HG03045 (cell line): ENCODE results near the gene KRT23.

ENCODE experiments used
- ATAC-seq: cut with Tn5 transposase; IDR thresholded peaks from one replicate; pipeline ENCODE4 v1.9.1; 2021; ENCODE audit warnings: mild to moderate bottlenecking, moderate library complexity; ENCODE audit not compliant: unreplicated experiment

The KRT23 gene

DNA sequence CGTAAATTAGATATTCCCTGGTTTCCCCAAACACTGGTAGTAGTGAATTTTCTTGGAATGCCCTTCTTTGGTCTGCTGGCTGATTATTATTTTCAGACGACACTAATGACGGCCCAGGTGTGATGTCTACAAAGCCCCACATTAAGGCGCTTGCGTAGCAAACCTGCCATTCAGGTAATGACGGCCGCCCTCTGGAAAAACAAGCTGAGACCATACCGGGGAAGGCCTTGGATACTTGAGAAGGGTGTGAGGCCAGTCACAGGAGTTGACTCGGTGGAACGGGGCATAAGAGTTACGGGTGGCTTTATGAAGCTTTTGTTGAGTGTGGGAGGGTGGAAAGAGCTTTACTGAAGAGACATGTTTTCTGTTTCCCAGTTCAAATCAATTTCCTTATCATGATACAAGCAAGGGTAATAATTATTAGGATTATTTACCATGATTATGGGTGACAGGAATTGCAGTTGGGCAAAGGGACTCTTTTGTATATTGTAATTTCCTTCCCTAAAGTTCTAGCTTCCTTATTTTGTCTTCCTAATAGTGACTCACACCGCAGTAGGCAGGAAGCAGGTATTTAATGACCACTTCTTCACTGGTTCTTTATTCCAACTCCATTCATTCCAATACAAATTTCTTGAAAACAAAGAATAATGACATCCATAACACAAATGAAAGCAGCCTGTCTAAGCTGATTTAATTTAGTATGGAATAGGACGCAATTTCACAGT is 24.8 kb downstream of the KRT23 start:
- ATAC-seq = no peak

GRCh38 chr17:40910441-40910841 is 27.0 kb downstream of the KRT23 start:
- no peak for ATAC-seq

- no peak for ATAC-seq
Measured at GRCh38 chr17:40909755-40910154, 27.7 kb downstream of the KRT23 start.

DNA sequence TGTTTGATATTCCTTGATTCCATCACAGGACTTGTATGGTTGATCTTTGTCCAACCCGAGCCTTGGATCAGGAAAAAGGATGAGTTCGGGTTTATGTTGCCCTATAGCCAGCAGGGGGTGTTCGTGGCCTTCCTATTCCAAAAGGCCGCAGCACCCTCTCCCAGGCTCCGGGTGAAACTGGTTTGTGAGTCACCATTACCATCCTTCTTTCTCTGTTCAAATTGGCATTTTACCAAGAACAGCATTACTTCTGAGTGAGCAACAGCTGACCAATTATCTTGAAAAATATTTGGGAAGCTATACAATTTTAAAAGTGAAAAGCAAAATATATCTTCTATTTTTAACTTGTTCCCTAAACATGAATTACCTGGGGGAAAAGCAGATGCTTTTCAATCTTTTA is 28.1 kb downstream of the KRT23 start:
- no peak for ATAC-seq

- no peak for ATAC-seq
Measured at GRCh38 chr17:40906613-40907012, 30.8 kb downstream of the KRT23 start.

DNA sequence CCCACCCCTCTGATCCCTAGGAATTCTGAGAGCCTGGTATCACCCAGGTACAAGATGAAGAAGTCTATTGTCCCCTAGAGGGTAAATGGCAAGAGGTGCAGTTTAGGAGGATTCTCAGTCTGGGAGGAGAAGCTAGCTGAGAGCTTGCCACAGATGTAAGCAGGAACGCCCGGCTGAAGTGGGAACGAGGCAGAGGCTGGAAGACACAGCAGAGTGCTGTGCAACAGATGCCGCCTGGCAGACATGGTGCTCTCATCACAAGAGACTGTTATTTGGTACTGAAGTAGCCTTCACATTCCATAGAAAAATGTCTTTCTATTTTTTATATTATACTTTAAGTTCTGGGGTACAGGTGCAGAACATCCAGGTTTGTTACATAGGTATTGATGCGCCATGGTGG is 32.1 kb downstream of the KRT23 start:
- no peak for ATAC-seq

- no peak for ATAC-seq
Measured at GRCh38 chr17:40903129-40903847, 34.2 kb downstream of the KRT23 start.

- no peak for ATAC-seq
Measured at GRCh38 chr17:40902498-40902897, 34.9 kb downstream of the KRT23 start.

- ATAC-seq = no peak
Measured at GRCh38 chr17:40901981-40902474, 35.4 kb downstream of the KRT23 start.

GRCh38 chr17:40900809-40901356 is 36.6 kb downstream of the KRT23 start:
- no peak for ATAC-seq

DNA sequence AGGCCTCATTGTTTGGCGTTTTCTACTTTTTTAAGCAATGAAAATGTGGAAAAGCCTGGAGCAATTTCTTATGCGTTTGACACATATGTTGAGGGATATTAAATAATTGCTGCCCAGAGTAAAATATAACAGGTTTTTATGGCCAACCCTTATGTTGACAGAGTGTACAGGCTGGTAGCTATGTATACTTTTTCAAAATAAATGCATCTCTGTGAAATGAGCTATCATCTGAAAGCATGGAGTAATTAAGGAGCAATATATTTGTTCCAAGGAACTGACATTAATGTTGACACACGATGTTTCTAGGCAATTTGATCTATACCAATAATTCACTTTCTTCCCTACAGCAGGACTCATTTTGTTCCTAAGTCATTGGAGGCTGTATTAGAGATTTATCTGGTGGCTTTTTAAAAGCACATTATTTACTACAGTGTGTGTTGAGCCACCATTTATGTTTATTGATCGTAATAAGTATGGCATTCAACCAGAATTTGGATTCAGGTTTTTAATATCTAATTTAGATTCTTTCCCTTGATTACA is 40.5 kb downstream of the KRT23 start:
- ATAC-seq = no peak

DNA sequence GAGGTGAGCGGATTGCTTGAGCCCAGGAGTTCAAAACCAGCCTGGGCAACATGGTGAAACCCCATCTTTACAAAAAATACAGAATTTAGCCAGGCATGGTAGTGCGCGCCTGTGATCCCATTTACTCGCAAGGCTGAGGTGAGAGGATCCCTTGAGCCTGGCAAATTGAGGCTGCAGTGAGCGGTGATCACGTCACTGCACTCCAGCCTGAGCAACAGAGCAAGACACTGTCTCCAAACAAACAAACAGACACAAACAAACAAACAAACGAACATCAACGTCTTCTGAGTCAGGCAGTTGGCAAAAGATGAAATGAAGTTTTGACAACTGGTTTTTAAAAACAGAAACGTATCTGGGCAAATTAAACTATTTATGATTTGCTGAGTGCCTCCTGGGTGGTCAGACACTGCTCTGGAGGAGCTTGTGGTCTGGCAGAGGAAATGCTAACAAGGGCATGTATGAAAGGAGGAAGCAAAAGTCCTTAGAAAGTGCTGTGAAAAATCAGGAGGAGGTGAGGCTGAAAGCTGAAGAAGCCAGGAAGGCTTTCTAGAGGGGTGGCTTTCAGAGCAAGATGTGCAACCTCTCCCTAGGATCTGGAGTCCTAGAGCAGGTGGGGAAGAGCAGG is 42.2 kb downstream of the KRT23 start:
- no peak for ATAC-seq

DNA sequence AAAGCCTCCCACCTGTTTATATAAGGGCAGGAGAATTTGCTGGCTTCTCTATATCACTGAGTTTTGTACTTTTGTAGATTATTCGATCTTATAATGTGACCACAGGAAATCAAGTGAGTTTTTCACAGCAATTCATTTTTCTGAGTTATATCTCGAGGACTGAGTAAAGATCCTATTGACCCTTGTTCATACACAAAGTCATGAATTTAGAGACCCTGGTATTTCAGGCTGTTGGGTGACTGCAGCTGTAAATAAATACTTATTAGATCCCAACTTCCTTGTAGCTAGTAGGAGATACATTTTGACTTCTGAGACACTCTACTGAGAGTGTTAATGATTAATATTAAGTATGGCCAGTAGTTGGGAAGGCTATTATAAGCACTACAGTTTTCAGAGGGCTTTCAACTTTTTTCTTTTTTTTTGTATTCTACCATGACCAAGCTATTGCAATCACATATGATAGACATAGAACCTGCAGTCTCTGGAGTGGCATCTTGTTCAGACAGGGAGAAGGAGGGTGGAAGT is 49.2 kb downstream of the KRT23 start:
- ATAC-seq = no peak

GRCh38 chr17:40886090-40886489 is 51.4 kb downstream of the KRT23 start:
- ATAC-seq = no peak

GRCh38 chr17:40884708-40885512 is 52.5 kb downstream of the KRT23 start, which contains the start of gene KRT20:
Gene KRT20 (minus strand): TSS chr17:40885242. CDS start chr17:40885185, 57 bp downstream.
- ATAC-seq = no peak

DNA sequence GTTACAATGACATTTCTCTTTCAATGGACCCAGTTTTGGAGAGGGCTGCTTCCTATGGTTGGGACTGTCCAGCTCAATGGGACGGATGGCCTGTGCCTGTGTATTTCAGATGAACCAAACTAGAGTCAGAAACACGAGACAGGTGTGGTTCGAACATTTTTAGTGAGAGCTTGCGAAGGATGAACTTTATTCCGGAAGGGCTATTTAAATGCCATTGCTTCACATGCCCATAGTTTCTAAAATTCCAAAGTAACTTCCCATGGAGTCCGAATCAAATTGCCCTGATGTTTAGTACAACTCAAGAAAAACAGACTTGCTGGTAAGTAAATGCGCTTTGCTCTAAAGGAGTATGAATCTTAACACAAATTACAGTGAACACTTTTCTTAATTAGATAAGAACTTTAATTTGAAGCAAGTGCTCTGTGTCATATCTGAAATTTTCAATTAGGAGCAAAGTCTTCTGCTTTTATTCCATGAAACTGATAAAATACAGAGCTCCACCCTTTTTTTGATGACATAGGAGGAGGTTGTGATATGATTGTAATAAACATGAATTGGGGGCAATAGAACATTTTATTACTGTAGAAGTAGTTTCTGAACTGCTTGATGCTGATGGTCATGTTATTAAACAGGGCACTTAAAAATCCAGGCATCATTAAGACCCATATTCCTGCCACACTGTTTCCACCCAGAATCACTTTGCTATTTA is 53.7 kb downstream of the KRT23 start:
- no peak for ATAC-seq

- no peak for ATAC-seq
Measured at GRCh38 chr17:40883031-40883430, 54.4 kb downstream of the KRT23 start.

GRCh38 chr17:40879026-40879425 is 58.4 kb downstream of the KRT23 start:
- ATAC-seq = no peak

- no peak for ATAC-seq
Measured at GRCh38 chr17:40878044-40878443, 59.4 kb downstream of the KRT23 start.

DNA sequence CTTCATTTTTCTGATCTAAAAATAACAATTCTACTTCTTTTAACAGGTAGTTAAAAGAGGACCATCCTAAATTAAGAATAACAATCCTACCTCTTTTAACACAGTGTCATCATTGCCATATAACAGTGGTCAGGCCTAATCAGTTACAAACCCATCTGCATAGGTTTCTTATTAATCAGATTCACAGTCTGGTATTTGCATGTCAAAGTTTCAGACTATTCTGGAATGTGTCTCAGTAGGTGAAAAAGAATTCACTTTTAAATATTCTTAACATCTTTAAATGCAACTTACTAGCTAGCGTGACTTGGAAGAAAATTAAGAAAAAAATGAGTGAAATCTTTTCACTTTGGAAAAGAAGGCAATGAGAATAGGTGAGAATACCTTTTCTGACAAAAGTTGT is 63.6 kb downstream of the KRT23 start:
- ATAC-seq = no peak
